Measurements from ENCODE around the gene NUP210. TPM values are rescaled to one million over a fixed set of nuclear protein-coding genes. Genes with fewer than 3 reads are reported as not detected.

NUP210 gene
- total and polyA plus RNA-seq, 7 experiments from 2014 or later, result 52.6 to 164 (median 138) TPM

- H3K4me1 Mint-ChIP-seq, result peaks cover 0 to 5% (median 4%) of the 10 kb centered on the region in 7 donors
- ChIA-PET CTCF (interaction anchor here (0.6 to 4.2 kb wide), 8 partner anchors 9 to 371 kb away, joined by 3 to 23 read pairs (median 4); no protein-coding TSS in a partner anchor), POLR2A (no interaction called here)
- no peak overlapping the region for H3K4me3 Mint-ChIP-seq
- Histone ChIP-seq H3K27ac (ENCODE audit: low read depth, low read length) (no peak overlapping the region), H3K4me3 (ENCODE audit: low read length) (no peak overlapping the region), H3K4me1 (ENCODE audit: control insufficient read depth in 2 of 2, insufficient read depth in 2 of 2, low read length in 2 of 2) (no peaks in the 10 kb centered on the region), H3K27me3 (ENCODE audit: control insufficient read depth in 2 of 2, insufficient read depth in 2 of 2, low read length in 2 of 2) (no peaks in the 10 kb centered on the region), H3K36me3 (ENCODE audit: control insufficient read depth in 2 of 3, insufficient read depth in 3 of 3, low read length in 3 of 3) (no peaks in the 10 kb centered on the region), H3K9me3 (ENCODE audit: control insufficient read depth in 2 of 3, low read length in 3 of 3) (no peaks in the 10 kb centered on the region)
- no peaks in the 10 kb centered on the region for H3K9me3 Mint-ChIP-seq
- no peak overlapping the region for H3K27ac Mint-ChIP-seq
- DNase-seq, result no peak
- H3K36me3 Mint-ChIP-seq, result no peaks in the 10 kb centered on the region
- no peak for ATAC-seq
- intact Hi-C loops (cut with micrococcal nuclease), result no loop called here
- peaks cover 0 to 29% (median 8%) of the 10 kb centered on the region in 5 donors for H3K27me3 Mint-ChIP-seq
Measured at GRCh38 chr3:13462125-13462629, 42.1 kb upstream of the NUP210 start.

DNA sequence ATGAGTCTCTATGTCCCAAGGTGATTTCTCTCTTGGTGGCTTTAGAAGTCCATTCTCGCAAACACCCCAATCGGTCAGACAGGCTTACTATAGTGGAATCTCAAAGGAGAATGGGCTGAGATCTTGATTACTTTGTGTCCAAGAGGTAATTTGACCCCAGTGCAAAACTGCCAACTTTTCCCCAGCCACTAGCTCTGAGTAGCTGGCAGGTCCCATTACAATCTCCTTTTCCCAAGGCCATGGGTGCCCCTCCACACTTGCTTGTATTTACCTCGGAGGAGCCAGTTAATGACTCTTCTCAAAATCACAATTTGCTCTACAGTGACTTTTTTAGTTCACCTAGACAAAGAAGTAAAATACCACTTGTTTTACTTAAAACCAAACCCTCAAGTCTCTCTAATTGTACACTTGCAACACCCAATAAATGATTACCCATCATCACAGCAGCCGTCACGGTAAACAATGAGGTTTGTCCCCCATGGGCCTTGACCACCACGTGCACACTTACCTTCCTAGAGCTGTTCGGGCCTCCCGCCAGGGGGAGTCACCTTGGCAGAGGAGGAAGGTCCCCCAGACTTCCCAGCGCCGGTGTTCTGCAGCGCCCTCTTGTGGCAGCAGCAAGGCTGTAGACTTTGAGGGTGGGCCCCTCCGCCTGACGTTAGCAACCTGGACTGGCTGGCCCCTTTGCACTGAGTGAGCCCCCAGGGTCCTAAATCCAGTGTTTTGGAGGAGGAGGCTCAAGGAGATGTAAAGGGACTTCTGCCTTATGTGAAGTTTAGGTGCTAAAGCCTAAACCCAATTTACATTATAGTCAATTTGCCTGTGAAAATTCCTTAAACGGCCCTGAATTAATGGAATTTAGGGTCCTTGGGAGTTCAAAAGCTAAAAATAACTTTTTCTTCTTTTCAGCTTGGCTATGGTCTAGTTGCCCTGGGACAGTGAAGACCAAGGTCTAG lies 41.3 kb upstream of the NUP210 start:
- ATAC-seq (peak; percentile 92), DNase-seq (peak; percentile 53 to 77 (median 67))
- no peaks in the 10 kb centered on the region for H3K4me1 ChIP-seq (ENCODE audit: control insufficient read depth in 2 of 2, insufficient read depth in 2 of 2, low read length in 2 of 2)
- peak overlapping the region in 1 of 10 donors; percentile 34 for H3K4me3 Mint-ChIP-seq
- no peak overlapping the region for H3K27ac Mint-ChIP-seq
- intact Hi-C loops (cut with micrococcal nuclease), result loop anchor here (1.0 kb wide), 1 partner anchor 369 kb away; no protein-coding TSS in a partner anchor
- no peaks in the 10 kb centered on the region for H3K9me3 ChIP-seq (ENCODE audit: control insufficient read depth in 2 of 3, low read length in 3 of 3)
- ChIA-PET CTCF (interaction anchor here (0.6 to 4.2 kb wide), 12 partner anchors 8 to 370 kb away, joined by 3 to 23 read pairs (median 4); no protein-coding TSS in a partner anchor), POLR2A (no interaction called here)
- H3K9me3 Mint-ChIP-seq, result no peaks in the 10 kb centered on the region
- no peaks in the 10 kb centered on the region for H3K27me3 ChIP-seq (ENCODE audit: control insufficient read depth in 2 of 2, insufficient read depth in 2 of 2, low read length in 2 of 2)
- peaks cover 0 to 5% (median 4%) of the 10 kb centered on the region in 7 donors for H3K4me1 Mint-ChIP-seq
- H3K36me3 Mint-ChIP-seq, result no peaks in the 10 kb centered on the region
- H3K27ac ChIP-seq (ENCODE audit: low read depth, low read length), result no peak overlapping the region
- no peaks in the 10 kb centered on the region for H3K36me3 ChIP-seq (ENCODE audit: control insufficient read depth in 2 of 3, insufficient read depth in 3 of 3, low read length in 3 of 3)
- H3K27me3 Mint-ChIP-seq, result peaks cover 0 to 26% (median 8%) of the 10 kb centered on the region in 5 donors
- no peak overlapping the region for H3K4me3 ChIP-seq (ENCODE audit: low read length)

- H3K27ac Mint-ChIP-seq, result no peak overlapping the region
- ChIA-PET POLR2A (interaction anchor here (0.7 kb wide), 1 partner anchor 82 kb away, joined by 3 read pairs; no protein-coding TSS in a partner anchor), CTCF (interaction anchor here (0.8 to 4.2 kb wide), 6 partner anchors 12 to 369 kb away, joined by 3 to 23 read pairs (median 4); no protein-coding TSS in a partner anchor)
- no peaks in the 10 kb centered on the region for H3K36me3 Mint-ChIP-seq
- H3K4me3 Mint-ChIP-seq, result no peak overlapping the region
- Histone ChIP-seq H3K27ac (ENCODE audit: low read depth, low read length) (no peak overlapping the region), H3K4me1 (ENCODE audit: control insufficient read depth in 2 of 2, insufficient read depth in 2 of 2, low read length in 2 of 2) (no peaks in the 10 kb centered on the region), H3K36me3 (ENCODE audit: control insufficient read depth in 2 of 3, insufficient read depth in 3 of 3, low read length in 3 of 3) (no peaks in the 10 kb centered on the region), H3K27me3 (ENCODE audit: control insufficient read depth in 2 of 2, insufficient read depth in 2 of 2, low read length in 2 of 2) (no peaks in the 10 kb centered on the region), H3K4me3 (ENCODE audit: low read length) (no peak overlapping the region), H3K9me3 (ENCODE audit: control insufficient read depth in 2 of 3, low read length in 3 of 3) (no peaks in the 10 kb centered on the region)
- H3K9me3 Mint-ChIP-seq, result no peaks in the 10 kb centered on the region
- intact Hi-C loops (cut with micrococcal nuclease), result no loop called here
- peaks cover 0 to 5% (median 4%) of the 10 kb centered on the region in 7 donors for H3K4me1 Mint-ChIP-seq
- DNase-seq (no peak), ATAC-seq (no peak)
- H3K27me3 Mint-ChIP-seq, result peaks cover 0 to 23% (median 4%) of the 10 kb centered on the region in 5 donors
Measured at GRCh38 chr3:13460341-13460736, 40.2 kb upstream of the NUP210 start.

- Mint-ChIP-seq H3K4me3 (no peak overlapping the region), H3K36me3 (no peaks in the 10 kb centered on the region), H3K9me3 (no peaks in the 10 kb centered on the region), H3K4me1 (peaks cover 0 to 5% (median 4%) of the 10 kb centered on the region in 7 donors), H3K27ac (no peak overlapping the region), H3K27me3 (peaks cover 0 to 19% (median 0%) of the 10 kb centered on the region in 5 donors)
- no peaks in the 10 kb centered on the region for H3K9me3 ChIP-seq (ENCODE audit: control insufficient read depth in 2 of 3, low read length in 3 of 3)
- no peaks in the 10 kb centered on the region for H3K36me3 ChIP-seq (ENCODE audit: control insufficient read depth in 2 of 3, insufficient read depth in 3 of 3, low read length in 3 of 3)
- no peaks in the 10 kb centered on the region for H3K4me1 ChIP-seq (ENCODE audit: control insufficient read depth in 2 of 2, insufficient read depth in 2 of 2, low read length in 2 of 2)
- H3K27ac ChIP-seq (ENCODE audit: low read depth, low read length), result no peak overlapping the region
- H3K27me3 ChIP-seq (ENCODE audit: control insufficient read depth in 2 of 2, insufficient read depth in 2 of 2, low read length in 2 of 2), result no peaks in the 10 kb centered on the region
- intact Hi-C loops (cut with micrococcal nuclease), result loop anchor here (10.0 kb wide), 2 partner anchors 445 to 615 kb away; partner anchors contain the start of gene RPL32 (in 1 of the 2)
- ATAC-seq (no peak), DNase-seq (no peak)
- CTCF ChIA-PET, result interaction anchor here (1.2 to 4.2 kb wide), 5 partner anchors 8 to 368 kb away, joined by 4 to 23 read pairs (median 5); no protein-coding TSS in a partner anchor
- POLR2A ChIA-PET, result no interaction called here
- no peak overlapping the region for H3K4me3 ChIP-seq (ENCODE audit: low read length)
Measured at GRCh38 chr3:13459605-13460340, 39.7 kb upstream of the NUP210 start.

DNA sequence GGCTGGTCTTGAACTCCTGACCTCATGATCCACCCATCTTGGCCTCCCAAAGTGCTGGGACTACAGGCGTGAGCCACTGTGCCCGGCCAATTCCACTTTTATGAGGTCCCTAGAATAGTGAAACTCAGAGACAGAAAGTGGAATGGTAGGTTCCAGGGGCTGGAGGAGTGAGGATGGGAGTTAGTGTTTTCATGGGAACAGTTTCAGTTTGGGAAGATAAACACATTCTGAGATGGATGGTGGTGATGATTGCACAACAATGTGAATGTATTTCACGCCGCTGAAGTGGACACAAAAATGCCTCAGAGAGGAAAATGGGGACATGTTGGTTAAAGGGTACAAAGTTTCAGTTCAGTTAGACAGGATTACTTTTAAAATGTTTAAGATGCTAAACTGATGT lies 37.5 kb upstream of the NUP210 start:
- peaks cover 2% of the 10 kb centered on the region in 2 donors for H3K4me1 ChIP-seq (ENCODE audit: control insufficient read depth in 2 of 2, insufficient read depth in 2 of 2, low read length in 2 of 2)
- peaks cover 0 to 13% (median 0%) of the 10 kb centered on the region in 5 donors for H3K27me3 Mint-ChIP-seq
- no peaks in the 10 kb centered on the region for H3K36me3 ChIP-seq (ENCODE audit: control insufficient read depth in 2 of 3, insufficient read depth in 3 of 3, low read length in 3 of 3)
- H3K9me3 ChIP-seq (ENCODE audit: control insufficient read depth in 2 of 3, low read length in 3 of 3), result no peaks in the 10 kb centered on the region
- no peaks in the 10 kb centered on the region for H3K27me3 ChIP-seq (ENCODE audit: control insufficient read depth in 2 of 2, insufficient read depth in 2 of 2, low read length in 2 of 2)
- POLR2A ChIA-PET, result no interaction called here
- peaks cover 3 to 9% (median 4%) of the 10 kb centered on the region in 7 donors for H3K4me1 Mint-ChIP-seq
- no peak overlapping the region for H3K27ac ChIP-seq (ENCODE audit: low read depth, low read length)
- intact Hi-C loops (cut with micrococcal nuclease), result loop anchor here (10.0 kb wide), 2 partner anchors 443 to 613 kb away; partner anchors contain the start of gene RPL32 (in 1 of the 2)
- ATAC-seq (no peak), DNase-seq (no peak)
- H3K4me3 Mint-ChIP-seq, result no peak overlapping the region
- H3K9me3 Mint-ChIP-seq, result no peaks in the 10 kb centered on the region
- no peak overlapping the region for H3K4me3 ChIP-seq (ENCODE audit: low read length)
- CTCF ChIA-PET, result interaction anchor here (3.0 to 6.6 kb wide), 2 partner anchors 109 to 365 kb away, joined by 9 to 147 read pairs; no protein-coding TSS in a partner anchor
- H3K36me3 Mint-ChIP-seq, result no peaks in the 10 kb centered on the region
- H3K27ac Mint-ChIP-seq, result no peak overlapping the region

DNA sequence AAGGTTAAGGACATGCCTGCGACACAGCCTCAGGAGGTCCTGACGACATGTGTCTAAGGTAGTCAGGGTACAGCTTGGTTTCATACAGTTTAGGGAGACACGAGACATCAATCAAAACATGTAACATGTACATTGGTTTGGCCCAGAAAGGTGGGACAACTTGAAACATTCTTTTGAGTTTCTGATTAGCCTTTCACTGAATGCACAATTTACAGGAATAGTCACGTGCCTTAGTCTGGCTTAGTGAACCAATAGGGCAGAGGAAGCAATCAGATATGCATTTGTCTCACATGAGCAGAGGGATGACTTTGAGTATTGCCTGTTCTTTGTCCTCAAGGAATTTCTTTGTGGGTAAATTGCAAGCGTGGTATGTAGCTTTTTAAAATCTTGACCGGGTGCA lies 35.5 kb upstream of the NUP210 start:
- DNase-seq, result no peak
- Mint-ChIP-seq H3K9me3 (no peaks in the 10 kb centered on the region), H3K4me1 (peaks cover 0 to 21% (median 16%) of the 10 kb centered on the region in 7 donors), H3K4me3 (no peak overlapping the region), H3K27me3 (peaks cover 0 to 5% (median 0%) of the 10 kb centered on the region in 5 donors), H3K27ac (peak overlapping the region in 1 of 9 donors; percentile 76), H3K36me3 (no peaks in the 10 kb centered on the region)
- Histone ChIP-seq H3K9me3 (ENCODE audit: control insufficient read depth in 2 of 3, low read length in 3 of 3) (no peaks in the 10 kb centered on the region), H3K27me3 (ENCODE audit: control insufficient read depth in 2 of 2, insufficient read depth in 2 of 2, low read length in 2 of 2) (no peaks in the 10 kb centered on the region), H3K36me3 (ENCODE audit: control insufficient read depth in 2 of 3, insufficient read depth in 3 of 3, low read length in 3 of 3) (no peaks in the 10 kb centered on the region), H3K27ac (ENCODE audit: low read depth, low read length) (no peak overlapping the region), H3K4me1 (ENCODE audit: control insufficient read depth in 2 of 2, insufficient read depth in 2 of 2, low read length in 2 of 2) (peaks cover 13 to 15% of the 10 kb centered on the region in 2 donors), H3K4me3 (ENCODE audit: low read length) (no peak overlapping the region)
- intact Hi-C loops (cut with micrococcal nuclease), result loop anchor here (10.0 kb wide), 2 partner anchors 441 to 611 kb away; partner anchors contain the start of gene RPL32 (in 1 of the 2)
- POLR2A ChIA-PET, result no interaction called here
- no peak for ATAC-seq
- CTCF ChIA-PET, result interaction anchor here (0.9 to 6.6 kb wide), 6 partner anchors 27 to 363 kb away, joined by 3 to 147 read pairs (median 3); partner anchors contain the start of gene NUP210

Measured in naive thymus-derived CD4-positive, alpha-beta T cell (primary cell).